Stomach (tissue), 4 donors: ENCODE measurements around the gene LVRN.

ENCODE experiments used
- POLR2AphosphoS5 ChIP-seq, 3 donors: sonication (generic); formaldehyde crosslinking; IDR thresholded peaks; one replicate each; pipeline ENCODE4 v1.6.1; 2016; ENCODE audit warnings: antibody characterized with exemption in 3 of 3
- TF ChIP-seq, protein P1 (sequence below), 7 experiments: fragments of 450-650 bp in 4 of 7; fragments of 200-600 bp in 3 of 7; sonication (generic) in 3 of 7; IDR thresholded peaks; one replicate each; pipeline ENCODE4 v1.5.1; 2016 to 2019; ENCODE audit warnings: antibody characterized with exemption in 7 of 7, control low read depth in 2 of 7, mild to moderate bottlenecking in 1 of 7

DNA sequence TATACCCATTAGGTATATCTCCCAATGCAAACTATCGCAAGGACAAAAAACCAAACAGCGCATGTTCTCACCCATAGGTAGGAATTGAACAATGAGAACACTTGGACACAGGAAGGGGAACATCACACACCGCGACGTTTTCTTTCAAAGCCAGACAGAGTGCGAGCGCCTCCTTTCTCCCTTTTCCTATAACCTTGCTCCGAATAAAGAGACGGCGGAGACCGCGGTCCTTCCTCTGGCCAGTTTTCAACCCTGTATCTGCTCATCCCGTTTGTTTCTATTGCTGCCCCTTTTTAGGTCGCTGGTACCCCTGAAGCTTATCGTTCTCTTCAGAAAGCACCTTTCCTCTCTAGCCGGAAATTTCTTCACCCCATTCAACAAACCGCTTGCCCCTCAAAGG, 1.3 kb downstream of the LVRN start:
- TF ChIP-seq, protein P1, sequence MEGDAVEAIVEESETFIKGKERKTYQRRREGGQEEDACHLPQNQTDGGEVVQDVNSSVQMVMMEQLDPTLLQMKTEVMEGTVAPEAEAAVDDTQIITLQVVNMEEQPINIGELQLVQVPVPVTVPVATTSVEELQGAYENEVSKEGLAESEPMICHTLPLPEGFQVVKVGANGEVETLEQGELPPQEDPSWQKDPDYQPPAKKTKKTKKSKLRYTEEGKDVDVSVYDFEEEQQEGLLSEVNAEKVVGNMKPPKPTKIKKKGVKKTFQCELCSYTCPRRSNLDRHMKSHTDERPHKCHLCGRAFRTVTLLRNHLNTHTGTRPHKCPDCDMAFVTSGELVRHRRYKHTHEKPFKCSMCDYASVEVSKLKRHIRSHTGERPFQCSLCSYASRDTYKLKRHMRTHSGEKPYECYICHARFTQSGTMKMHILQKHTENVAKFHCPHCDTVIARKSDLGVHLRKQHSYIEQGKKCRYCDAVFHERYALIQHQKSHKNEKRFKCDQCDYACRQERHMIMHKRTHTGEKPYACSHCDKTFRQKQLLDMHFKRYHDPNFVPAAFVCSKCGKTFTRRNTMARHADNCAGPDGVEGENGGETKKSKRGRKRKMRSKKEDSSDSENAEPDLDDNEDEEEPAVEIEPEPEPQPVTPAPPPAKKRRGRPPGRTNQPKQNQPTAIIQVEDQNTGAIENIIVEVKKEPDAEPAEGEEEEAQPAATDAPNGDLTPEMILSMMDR (IDR thresholded peaks at IDR 0.05): no peak
- TF ChIP-seq POLR2AphosphoS5 (IDR thresholded peaks at IDR 0.05): no peak
